ENCODE results near the gene CDT1.

The CDT1 gene

DNA sequence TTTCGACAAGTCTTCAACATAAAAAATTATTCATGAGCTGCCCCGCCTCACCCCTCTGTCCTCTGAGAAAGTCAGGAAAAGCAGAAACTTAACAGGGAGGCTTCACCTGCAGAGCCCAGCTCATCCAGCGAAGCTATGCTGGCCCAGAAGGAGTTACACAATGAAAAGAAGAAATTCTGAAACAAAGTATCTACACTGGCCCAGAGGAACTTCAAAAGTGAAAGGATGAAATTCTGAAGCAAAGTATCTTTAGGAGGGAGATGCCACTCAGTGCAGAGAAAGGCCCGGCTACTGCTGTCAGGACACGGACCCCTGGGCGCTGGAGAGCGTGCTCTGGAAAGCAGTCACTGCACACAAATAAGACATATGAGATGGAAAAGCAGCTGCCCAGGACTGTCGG lies 51.6 kb downstream of the CDT1 start:
- no peaks in the 10 kb centered on the region for H3K27me3 ChIP-seq (ENCODE audit: insufficient read depth, low read length)
- peaks cover 23% of the 10 kb centered on the region for H3K79me2 ChIP-seq (ENCODE audit: control insufficient read depth, insufficient read depth, low read length, unreplicated experiment)
- H2AFZ ChIP-seq (ENCODE audit: low read length, unreplicated experiment) = no peak overlapping the region
- peaks cover 7% of the 10 kb centered on the region for H3K4me1 ChIP-seq (ENCODE audit: control insufficient read depth, insufficient read depth, low read length, unreplicated experiment)
- H3K36me3 ChIP-seq (ENCODE audit: insufficient read depth, low read length) = peaks cover under 1% of the 10 kb centered on the region; the same call in 1 of the 2 replicates
- H3K4me3 ChIP-seq (ENCODE audit: low read depth, low read length) = no peak overlapping the region; the same call in 1 of the 2 replicates
- no peak overlapping the region for H3K27ac ChIP-seq (ENCODE audit: low read depth, low read length)

DNA sequence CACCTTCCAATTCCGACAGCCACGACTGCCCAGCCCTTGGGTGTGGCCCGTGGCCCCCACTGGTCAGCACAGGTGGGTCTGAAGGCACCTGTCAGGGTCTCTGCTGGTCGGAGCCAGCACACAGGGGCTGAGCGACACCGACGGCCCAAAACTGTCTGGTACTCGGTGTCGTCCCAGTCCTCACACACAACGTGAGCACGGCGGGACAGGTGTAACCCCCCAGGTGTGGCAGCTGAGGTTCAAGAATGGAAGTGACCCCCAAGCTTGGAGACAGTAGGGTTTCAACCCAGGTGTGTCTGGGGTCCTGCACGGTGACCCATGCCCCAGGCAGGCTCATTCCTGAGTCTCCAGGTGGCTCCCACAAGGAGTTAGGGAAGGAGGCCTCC lies 52.1 kb downstream of the CDT1 start:
- H3K27ac ChIP-seq (ENCODE audit: low read depth, low read length) = no peak overlapping the region
- no peak overlapping the region for H2AFZ ChIP-seq (ENCODE audit: low read length, unreplicated experiment)
- peaks cover 23% of the 10 kb centered on the region for H3K79me2 ChIP-seq (ENCODE audit: control insufficient read depth, insufficient read depth, low read length, unreplicated experiment)
- H3K27me3 ChIP-seq (ENCODE audit: insufficient read depth, low read length) = no peaks in the 10 kb centered on the region
- peak overlapping the region; percentile 84 for H3K4me3 ChIP-seq (ENCODE audit: low read depth, low read length)
- peaks cover 3% of the 10 kb centered on the region; the same call in 1 of the 2 replicates for H3K36me3 ChIP-seq (ENCODE audit: insufficient read depth, low read length)
- peaks cover 7% of the 10 kb centered on the region for H3K4me1 ChIP-seq (ENCODE audit: control insufficient read depth, insufficient read depth, low read length, unreplicated experiment)

DNA sequence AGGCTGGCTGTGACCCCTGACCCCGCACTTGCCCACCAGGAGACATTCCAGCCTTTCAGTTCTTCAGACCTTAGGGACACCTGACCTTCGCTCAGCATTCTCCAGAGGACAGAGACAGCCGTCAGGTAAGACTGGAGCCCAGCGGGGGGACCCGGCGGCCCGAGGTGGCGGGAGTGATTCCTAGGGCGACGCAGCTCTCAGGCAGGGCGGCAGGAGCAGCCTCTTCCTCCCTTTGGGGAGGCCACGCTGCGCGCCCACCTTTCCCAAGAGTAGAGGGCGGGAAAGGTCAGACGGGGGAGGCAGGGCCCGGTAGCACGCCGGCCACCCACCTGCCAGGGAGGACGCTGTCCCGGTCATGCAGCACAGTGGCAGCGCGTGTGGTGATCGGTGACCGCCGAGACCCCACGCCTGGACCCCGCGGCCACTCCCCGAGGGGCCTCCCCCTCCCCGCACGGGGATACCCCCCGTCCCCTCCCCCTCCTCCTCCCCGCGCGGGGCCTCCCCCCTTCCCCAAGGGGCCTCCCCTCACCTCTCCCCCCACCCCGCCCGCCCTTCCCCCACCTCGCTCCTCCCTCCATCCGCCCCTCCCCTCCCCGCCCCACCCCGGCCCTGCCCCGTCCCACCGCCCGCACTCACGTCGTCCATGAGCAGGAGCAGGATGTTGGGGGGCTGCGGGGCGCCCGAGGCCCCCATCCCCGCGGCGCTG lies 52.7 kb downstream of the CDT1 start:
- Histone ChIP-seq H3K79me2 (ENCODE audit: control insufficient read depth, insufficient read depth, low read length, unreplicated experiment) (peaks cover 23% of the 10 kb centered on the region), H3K4me1 (ENCODE audit: control insufficient read depth, insufficient read depth, low read length, unreplicated experiment) (peaks cover 7% of the 10 kb centered on the region), H3K27me3 (ENCODE audit: insufficient read depth, low read length) (no peaks in the 10 kb centered on the region), H3K27ac (ENCODE audit: low read depth, low read length) (no peak overlapping the region), H3K4me3 (ENCODE audit: low read depth, low read length) (peak overlapping the region; percentile 84), H3K36me3 (ENCODE audit: insufficient read depth, low read length) (peaks cover 3% of the 10 kb centered on the region; the same call in 1 of the 2 replicates), H2AFZ (ENCODE audit: low read length, unreplicated experiment) (no peak overlapping the region)

DNA sequence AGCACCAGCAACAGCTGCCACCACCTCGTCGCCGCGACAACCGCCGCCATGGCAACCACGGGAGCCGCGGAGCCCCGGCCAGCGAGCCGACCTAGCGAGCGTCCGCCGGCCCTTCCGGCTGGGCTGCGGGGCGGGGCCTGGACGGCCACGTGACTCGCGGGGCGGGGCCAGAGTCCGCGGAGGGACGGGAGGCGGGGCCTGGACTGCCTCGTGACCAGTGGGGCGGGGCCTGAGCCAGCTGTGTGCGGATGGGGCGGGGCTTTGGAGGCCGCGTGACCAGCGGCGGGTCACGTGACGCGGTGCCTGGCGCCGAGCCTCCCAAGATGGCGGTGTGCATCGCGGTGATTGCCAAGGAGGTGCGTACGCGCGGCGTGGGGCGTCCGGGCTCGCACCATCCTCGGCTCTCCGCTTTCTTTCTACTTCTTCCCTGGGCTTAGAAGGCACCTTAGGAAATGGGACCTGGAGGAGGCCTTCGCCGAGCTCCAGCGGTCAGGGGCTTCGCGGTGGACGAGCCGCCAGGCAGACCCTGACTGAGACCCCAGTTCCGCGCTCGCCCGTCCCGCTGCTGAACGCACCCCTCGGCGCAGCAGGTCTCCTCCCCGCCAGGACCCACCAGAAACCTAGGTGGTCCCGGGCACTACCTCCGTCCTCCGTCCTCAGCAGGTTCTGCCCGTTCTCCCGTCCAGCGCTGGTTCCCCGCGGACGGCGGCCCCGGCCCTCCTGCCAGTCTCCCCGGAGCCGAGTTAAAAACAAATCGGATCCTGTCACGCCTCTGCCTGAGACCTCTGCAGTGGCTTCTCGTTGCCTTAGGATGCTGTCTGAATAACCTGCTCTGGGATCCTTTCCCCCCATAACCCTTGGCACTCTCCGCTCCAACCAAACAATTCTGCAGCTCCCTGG lies 53.5 kb downstream of the CDT1 start, which contains the start of the genes GALNS and TRAPPC2L:
Gene GALNS (minus strand): TSS at position 120 of the 900 bp plus-strand sequence. CDS start 70 bp downstream, at position 50.
Gene TRAPPC2L (plus strand): TSS at position 300 of the 900 bp plus-strand sequence. CDS start 24 bp downstream, at position 324.
- H2AFZ ChIP-seq (ENCODE audit: low read length, unreplicated experiment) = peak within 1 kb of the TSS; percentile 84
- H3K79me2 ChIP-seq (ENCODE audit: control insufficient read depth, insufficient read depth, low read length, unreplicated experiment) = peaks cover 23% of the 10 kb centered on the region
- peak within 1 kb of the TSS; percentile 40; the same call in 1 of the 2 replicates for H3K27ac ChIP-seq (ENCODE audit: low read depth, low read length)
- peak within 1 kb of the TSS; percentile 84 for H3K4me3 ChIP-seq (ENCODE audit: low read depth, low read length)
- peaks cover 3% of the 10 kb centered on the region; the same call in 1 of the 2 replicates for H3K36me3 ChIP-seq (ENCODE audit: insufficient read depth, low read length)
- H3K27me3 ChIP-seq (ENCODE audit: insufficient read depth, low read length) = no peaks in the 10 kb centered on the region
- peaks cover 7% of the 10 kb centered on the region for H3K4me1 ChIP-seq (ENCODE audit: control insufficient read depth, insufficient read depth, low read length, unreplicated experiment)

DNA sequence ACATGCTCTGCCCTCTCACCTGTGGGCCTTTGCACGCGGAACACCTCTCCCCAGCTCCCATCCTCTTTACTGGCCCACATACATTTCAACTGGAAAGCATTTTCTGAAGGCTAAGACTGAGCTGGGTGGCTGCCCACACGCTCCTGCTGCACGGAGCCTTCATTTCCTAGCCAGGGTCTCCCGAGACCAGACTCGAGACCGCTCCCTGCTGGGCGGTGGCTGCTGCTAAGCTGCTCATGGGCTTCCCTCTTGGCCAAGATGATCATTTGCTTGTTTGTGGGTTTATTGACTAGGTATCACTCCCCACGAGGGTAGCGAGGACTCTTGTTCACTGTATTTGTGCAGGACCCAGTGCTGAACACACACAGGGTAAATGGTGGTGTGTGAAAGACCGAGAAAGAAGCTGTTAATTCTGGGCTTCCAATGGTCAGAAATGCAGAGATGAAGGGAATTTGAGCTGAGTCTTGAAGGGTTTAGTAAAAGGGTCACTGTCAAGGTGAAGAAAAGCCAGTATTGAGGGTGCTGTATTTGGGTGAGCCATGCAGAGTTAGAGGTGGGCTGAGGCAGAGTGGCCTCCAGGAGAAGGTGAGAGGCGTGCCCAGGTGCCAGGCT lies 54.2 kb downstream of the CDT1 start:
- H3K4me1 ChIP-seq (ENCODE audit: control insufficient read depth, insufficient read depth, low read length, unreplicated experiment) = peaks cover 7% of the 10 kb centered on the region
- peak overlapping the region; percentile 40; the same call in 1 of the 2 replicates for H3K27ac ChIP-seq (ENCODE audit: low read depth, low read length)
- H3K27me3 ChIP-seq (ENCODE audit: insufficient read depth, low read length) = no peaks in the 10 kb centered on the region
- peaks cover 3% of the 10 kb centered on the region; the same call in 1 of the 2 replicates for H3K36me3 ChIP-seq (ENCODE audit: insufficient read depth, low read length)
- H3K79me2 ChIP-seq (ENCODE audit: control insufficient read depth, insufficient read depth, low read length, unreplicated experiment) = peaks cover 23% of the 10 kb centered on the region
- H3K4me3 ChIP-seq (ENCODE audit: low read depth, low read length) = peak overlapping the region; percentile 84
- H2AFZ ChIP-seq (ENCODE audit: low read length, unreplicated experiment) = peak overlapping the region; percentile 84

Data from ACC112 (cell line).